ENCODE measurements around the gene TLR10. TPM values are rescaled to one million over a fixed set of nuclear protein-coding genes. Genes with fewer than 3 reads are reported as not detected.

TLR10 gene
- total and polyA plus RNA-seq, 2 of the 13 experiments (the other 11 are each of a cell fraction or from before 2014, with no cell fraction given), result not detected

DNA sequence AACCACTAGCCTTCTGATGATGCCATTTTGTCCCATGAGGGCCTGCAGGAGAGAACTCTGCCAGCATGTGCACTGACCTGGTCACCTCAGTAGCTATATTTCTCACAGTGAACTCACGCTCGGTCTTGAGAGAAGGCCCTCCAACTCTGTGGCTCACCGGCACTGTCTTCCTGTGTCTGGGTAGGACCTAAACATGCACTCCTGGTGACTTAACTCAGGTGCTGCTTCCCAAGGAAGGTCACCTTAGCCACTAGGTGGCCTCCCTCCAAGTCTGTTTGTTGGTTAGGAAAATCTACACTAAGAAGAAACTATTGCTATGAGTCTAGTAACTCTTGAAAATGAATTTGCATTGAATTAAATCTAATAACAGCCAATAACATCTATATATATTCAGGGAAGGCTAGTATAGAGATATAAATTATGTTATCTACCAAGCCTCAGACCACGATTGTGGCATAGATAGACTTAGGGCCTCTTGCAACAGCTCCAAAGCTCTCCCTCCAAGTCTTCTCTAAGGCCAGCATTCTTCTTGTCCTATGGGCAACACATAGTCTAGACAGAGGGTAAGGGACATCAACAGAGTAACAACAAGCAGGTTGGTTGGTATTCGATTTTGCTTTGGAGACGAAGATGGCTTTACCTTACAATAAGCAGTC is 24.7 kb downstream of the TLR10 start:
- H3K36me3 ChIP-seq (replicated peaks in 1 of 2; ENCODE audit: control insufficient read depth in 1 of 2, insufficient read depth in 2 of 2, low read length in 2 of 2), result no peaks in the 10 kb centered on the region
- H3K9me3 ChIP-seq (ENCODE audit: low read length), result no peaks in the 10 kb centered on the region
- H3K27me3 ChIP-seq (ENCODE audit: control insufficient read depth in 1 of 2, insufficient read depth in 2 of 2, low read length in 2 of 2), result peaks cover 0 to 9% of the 10 kb centered on the region in 2 experiments; a peak in 1 of 5 replicates
- ChIA-PET CTCF (ENCODE audit: low intra/inter-chr PET ratio, low total read pairs) (interaction anchor here (1.2 to 3.0 kb wide), 2 partner anchors 25 to 99 kb away, joined by 4 to 16 read pairs; partner anchors contain the start of genes TLR10 and TLR6), POLR2A (no interaction called here)
- no peak overlapping the region for H3K27ac ChIP-seq (ENCODE audit: extremely low read length, insufficient read depth, low read length)
- H3K79me2 ChIP-seq (ENCODE audit: insufficient read depth, low read length), result no peaks in the 10 kb centered on the region
- no peak for TF ChIP-seq LCORL (IDR thresholded peaks at IDR 0.05)
- no peak for TF ChIP-seq LCORL (CRISPR knock-in tag; IDR thresholded peaks at IDR 0.05)
- TF ChIP-seq STAG1 (CRISPR knock-in tag; IDR thresholded peaks at IDR 0.05), result 0 out of 2 replicates have a peak, but pooled peaks have one; percentile 37
- TF ChIP-seq ZNF775 (CRISPR knock-in tag; IDR thresholded peaks at IDR 0.05; ENCODE audit: borderline replicate concordance), result no peak
- no peak for TF ChIP-seq HOXA3 (CRISPR knock-in tag; IDR thresholded peaks at IDR 0.05)
- TF ChIP-seq, protein P1, sequence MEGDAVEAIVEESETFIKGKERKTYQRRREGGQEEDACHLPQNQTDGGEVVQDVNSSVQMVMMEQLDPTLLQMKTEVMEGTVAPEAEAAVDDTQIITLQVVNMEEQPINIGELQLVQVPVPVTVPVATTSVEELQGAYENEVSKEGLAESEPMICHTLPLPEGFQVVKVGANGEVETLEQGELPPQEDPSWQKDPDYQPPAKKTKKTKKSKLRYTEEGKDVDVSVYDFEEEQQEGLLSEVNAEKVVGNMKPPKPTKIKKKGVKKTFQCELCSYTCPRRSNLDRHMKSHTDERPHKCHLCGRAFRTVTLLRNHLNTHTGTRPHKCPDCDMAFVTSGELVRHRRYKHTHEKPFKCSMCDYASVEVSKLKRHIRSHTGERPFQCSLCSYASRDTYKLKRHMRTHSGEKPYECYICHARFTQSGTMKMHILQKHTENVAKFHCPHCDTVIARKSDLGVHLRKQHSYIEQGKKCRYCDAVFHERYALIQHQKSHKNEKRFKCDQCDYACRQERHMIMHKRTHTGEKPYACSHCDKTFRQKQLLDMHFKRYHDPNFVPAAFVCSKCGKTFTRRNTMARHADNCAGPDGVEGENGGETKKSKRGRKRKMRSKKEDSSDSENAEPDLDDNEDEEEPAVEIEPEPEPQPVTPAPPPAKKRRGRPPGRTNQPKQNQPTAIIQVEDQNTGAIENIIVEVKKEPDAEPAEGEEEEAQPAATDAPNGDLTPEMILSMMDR (CRISPR knock-in tag; IDR thresholded peaks at IDR 0.05), result peak; percentile 60
- TF ChIP-seq NFKB2 (CRISPR knock-in tag; IDR thresholded peaks at IDR 0.05; ENCODE audit: borderline replicate concordance), result no peak
- peak; percentile 57 for ATAC-seq
- no peak overlapping the region for H2AFZ ChIP-seq (ENCODE audit: low read length)
- H3K4me3 ChIP-seq (replicated peaks in 1 of 3; ENCODE audit: insufficient read depth in 1 of 3, low read depth in 2 of 3, low read length in 3 of 3), result no peak overlapping the region
- H3K9ac ChIP-seq (ENCODE audit: insufficient read depth, low read depth, low read length), result no peak overlapping the region
- 59% methylated on average over 3 of the region's 6 CpGs for WGBS (ENCODE audit: low lambda C conversion rate)
- intact Hi-C loops (cut with micrococcal nuclease; ENCODE audit: unreplicated experiment) (no loop called here), in situ Hi-C loops (cut with HindIII; ENCODE audit: extremely low pct_ligation_motif_present, low pct_unique_long_range_greater_than_20kb) (loop anchor here (5.0 to 25.0 kb wide), 2 partner anchors 99 to 379 kb away; partner anchors contain the start of gene TLR6)
- BruUV-seq (replicated peaks), result no TSS peak
- H3K4me2 ChIP-seq (ENCODE audit: low read depth, low read length), result no peak overlapping the region
- no peak for DNase-seq (ENCODE audit: low spot score)
- FAIRE-seq, result peak; percentile 66
- H4K20me1 ChIP-seq (ENCODE audit: insufficient read depth, low read length), result no peaks in the 10 kb centered on the region
- peaks cover 10% of the 10 kb centered on the region for H3K4me1 ChIP-seq (ENCODE audit: insufficient read depth, low read length)
